ENCODE measurements around the gene FRS3.

- TF ChIP-seq POLR2AphosphoS5 (IDR thresholded peaks at IDR 0.05; ENCODE audit: low read depth, low read length) (no peak), POLR2A (IDR thresholded peaks at IDR 0.05; ENCODE audit: low read depth, low read length) (no peak), TAF1 (IDR thresholded peaks at IDR 0.05; ENCODE audit: low read depth, low read length) (no peak), PAX5 (IDR thresholded peaks at IDR 0.05; ENCODE audit: insufficient read depth, low read length, severe bottlenecking) (no peak)
These were observed 54.9 kb downstream of the FRS3 start for GRCh38 chr6:41724586-41725501.

All from GM12891 (cell line).